Upper lobe of left lung (tissue), 4 donors: ENCODE data around the gene TRIM31.

ENCODE experiments used
- POLR2A ChIP-seq, 4 donors: fragments of 450-650 bp; IDR thresholded peaks; one replicate each; pipeline ENCODE4 v1.5.1; 2016 to 2017; ENCODE audit warnings: antibody characterized with exemption in 4 of 4, mild to moderate bottlenecking in 2 of 4
- TF ChIP-seq, protein P1 (sequence below), 6 experiments: fragments of 450-650 bp in 4 of 6; fragments of 200-600 bp in 2 of 6; sonication (generic) in 2 of 6; IDR thresholded peaks; one replicate each; pipeline ENCODE4 v1.5.1; 2016 to 2019; ENCODE audit warnings: antibody characterized with exemption in 6 of 6

- TF ChIP-seq, protein P1, sequence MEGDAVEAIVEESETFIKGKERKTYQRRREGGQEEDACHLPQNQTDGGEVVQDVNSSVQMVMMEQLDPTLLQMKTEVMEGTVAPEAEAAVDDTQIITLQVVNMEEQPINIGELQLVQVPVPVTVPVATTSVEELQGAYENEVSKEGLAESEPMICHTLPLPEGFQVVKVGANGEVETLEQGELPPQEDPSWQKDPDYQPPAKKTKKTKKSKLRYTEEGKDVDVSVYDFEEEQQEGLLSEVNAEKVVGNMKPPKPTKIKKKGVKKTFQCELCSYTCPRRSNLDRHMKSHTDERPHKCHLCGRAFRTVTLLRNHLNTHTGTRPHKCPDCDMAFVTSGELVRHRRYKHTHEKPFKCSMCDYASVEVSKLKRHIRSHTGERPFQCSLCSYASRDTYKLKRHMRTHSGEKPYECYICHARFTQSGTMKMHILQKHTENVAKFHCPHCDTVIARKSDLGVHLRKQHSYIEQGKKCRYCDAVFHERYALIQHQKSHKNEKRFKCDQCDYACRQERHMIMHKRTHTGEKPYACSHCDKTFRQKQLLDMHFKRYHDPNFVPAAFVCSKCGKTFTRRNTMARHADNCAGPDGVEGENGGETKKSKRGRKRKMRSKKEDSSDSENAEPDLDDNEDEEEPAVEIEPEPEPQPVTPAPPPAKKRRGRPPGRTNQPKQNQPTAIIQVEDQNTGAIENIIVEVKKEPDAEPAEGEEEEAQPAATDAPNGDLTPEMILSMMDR (IDR thresholded peaks at IDR 0.05), result no peak
- no peak for TF ChIP-seq POLR2A (IDR thresholded peaks at IDR 0.05)
These were observed 23.8 kb upstream of the TRIM31 start for GRCh38 chr6:30136570-30137286.
